Measurements from ENCODE around the gene BPHL.
"Not testable (repeated sequence)": the region's sequence is repeated elsewhere in the genome, so short reads cannot be mapped to it uniquely, and the experiment has no call there.

The BPHL gene

DNA sequence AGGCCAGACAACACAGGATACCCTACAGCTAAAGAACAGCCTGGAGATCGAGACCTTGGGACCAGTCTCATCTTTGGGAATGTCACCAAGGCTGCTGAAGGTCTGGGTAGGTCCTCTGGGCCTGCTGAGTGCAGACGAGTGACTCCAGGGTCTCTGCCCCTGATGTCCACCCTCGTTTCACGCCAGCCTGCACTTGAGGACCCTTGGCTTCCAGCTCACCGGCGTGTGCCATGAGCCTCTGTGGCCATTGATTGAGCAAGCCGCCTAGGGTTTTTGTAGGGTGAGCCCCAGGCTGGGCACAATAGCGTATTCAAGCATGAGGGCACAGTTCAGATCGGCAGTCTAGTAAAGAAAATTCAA is 4.3 kb downstream of the BPHL start:
- DNase-seq (ENCODE audit: low read depth), result no peak

DNA sequence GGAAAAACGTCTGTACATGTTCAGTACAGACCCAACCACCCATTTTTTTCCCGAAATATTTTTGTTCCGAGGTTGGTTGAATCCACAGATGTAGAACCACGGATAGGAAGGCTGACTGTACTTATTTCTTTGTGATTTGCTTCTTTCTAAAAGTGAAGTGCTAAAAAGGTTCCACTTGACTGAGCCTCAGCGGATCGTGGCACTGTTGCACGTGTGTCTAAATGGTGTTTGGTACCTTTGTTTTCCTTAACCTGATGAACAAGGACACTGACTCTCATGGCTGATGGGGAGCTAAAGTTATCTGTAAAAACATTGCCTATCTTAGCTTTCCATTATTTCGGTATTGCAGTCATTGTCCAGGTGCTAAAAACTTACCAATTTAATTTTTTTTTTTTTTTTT is 6.2 kb downstream of the BPHL start:
- DNase-seq (ENCODE audit: low read depth), result no peak

DNA sequence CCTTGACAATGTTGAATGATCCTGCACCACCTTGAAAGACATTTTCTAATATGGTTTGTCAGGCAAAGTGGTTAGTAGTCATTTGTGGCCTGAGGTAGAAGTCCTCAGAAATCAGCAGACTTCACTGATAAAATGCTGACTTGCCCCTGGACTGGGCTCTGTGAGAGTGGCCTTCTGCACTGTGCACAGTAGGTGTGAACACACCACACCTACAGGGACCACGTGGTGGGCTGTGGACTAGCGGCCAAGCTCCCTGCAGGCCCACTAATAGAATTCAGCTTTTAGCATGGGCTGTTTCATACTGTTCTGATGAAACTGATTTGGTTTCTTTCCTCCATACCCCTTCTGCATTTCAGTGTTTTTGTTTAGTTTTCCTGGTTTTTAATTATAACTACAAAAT is 7.3 kb downstream of the BPHL start:
- no peak for DNase-seq (ENCODE audit: low read depth)

- DNase-seq (ENCODE audit: low read depth), result no peak
Observed at GRCh38 chr6:3128356-3129108, 10.0 kb downstream of the BPHL start.

GRCh38 chr6:3131695-3132094 is 13.2 kb downstream of the BPHL start:
- no peak for DNase-seq (ENCODE audit: low read depth)

- no peak for DNase-seq (ENCODE audit: low read depth)
Observed at GRCh38 chr6:3133515-3133914, 15.0 kb downstream of the BPHL start.

DNA sequence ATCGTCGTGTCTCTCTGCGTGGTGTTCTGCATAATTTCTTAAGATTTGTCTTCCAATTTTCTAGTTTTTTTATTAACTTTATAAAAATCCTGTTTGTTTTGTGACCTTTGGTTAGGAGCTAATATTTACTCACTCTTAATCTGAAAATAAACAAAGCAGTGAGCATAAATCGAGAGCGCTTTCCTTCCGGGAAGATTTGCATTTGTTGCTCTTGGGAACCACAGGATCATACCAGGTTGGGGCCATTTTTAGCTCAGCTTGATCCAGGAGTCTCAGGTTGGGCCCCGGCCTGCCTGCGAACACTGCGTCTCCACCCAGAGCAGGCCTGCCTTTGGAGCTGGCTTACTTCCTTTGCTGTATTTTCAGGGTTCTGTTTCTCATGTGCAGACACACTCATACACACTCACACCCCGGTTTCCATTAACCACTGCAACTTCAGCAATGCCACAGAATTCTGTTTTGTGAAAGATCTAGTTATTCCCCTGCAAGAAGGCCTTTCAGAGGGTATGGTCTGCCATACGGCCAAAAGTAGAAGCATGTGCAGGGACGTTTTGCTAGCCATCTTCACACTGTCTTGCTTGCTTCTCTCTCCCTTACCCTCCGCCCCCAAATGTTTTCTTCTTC is 17.3 kb downstream of the BPHL start:
- DNase-seq (ENCODE audit: low read depth), result no peak

DNA sequence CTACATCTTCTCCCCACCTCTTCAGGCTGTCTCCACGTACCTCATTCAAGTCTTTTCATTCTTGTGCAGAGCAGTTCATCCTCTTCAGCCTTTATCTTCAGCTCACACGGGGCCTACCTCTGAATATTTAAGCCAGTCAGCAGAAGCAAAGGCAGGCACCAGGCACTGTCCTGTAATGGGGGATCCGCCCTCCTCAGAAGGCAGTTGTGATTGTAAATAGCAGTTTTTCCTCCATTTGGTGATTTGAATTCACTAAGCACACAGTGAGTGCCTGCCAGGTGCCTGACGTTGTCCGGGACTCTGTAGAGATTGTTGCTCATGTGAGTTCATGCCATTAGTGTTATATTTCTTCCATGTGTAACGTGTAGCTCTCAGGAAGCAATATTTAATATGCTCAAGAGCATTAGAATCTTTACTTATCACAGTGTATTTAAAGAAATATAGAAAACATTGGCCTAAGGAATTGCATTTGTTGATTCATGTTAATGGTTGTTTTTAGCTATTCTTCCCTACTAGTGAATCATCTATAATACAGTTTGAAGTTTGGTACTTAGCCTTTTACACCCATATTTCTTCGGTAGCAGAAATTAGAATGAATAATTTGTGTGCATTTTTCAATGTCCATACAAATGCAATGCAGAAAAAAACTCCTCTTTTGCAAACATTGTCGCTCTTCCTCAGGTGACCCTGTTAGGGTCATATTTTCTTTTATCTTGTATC is 17.9 kb downstream of the BPHL start:
- no peak for DNase-seq (ENCODE audit: low read depth)

DNA sequence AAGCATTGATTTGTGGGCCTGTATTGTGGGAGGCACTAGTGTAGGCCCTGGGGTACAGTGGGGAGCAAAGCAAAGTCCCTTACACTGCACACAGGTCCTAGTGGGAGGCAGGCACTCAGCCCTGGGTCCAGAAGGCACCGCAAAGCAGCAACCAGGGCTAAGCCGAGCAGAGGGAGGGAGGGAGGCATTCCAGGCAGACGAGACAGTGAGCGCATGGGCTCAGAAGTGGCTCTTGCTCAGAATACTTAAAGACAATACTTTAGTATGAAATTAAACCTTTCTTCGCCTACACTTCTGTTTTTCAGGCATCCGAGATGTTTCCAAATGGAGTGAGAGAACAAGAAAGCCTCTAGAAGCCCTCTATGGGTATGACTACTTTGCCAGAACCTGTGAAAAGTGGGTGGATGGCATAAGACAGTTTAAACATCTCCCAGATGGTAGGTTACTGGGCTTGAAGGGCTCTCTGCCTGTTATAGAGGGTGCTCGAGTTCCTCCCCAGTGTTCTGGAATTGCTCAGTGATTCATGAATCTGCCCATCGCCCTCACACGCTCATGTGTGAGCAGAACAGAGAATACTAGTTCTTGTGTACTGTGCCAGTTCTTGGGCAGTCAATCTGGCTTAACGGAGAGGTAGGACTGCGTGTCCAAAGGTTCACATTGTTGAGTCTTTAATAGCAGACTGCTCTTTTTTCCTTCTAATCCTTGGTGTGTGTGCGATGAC is 18.7 kb downstream of the BPHL start:
- DNase-seq (ENCODE audit: low read depth), result no peak

- not testable (repeated sequence) for DNase-seq (ENCODE audit: low read depth)
Observed at GRCh38 chr6:3137873-3138272, 19.4 kb downstream of the BPHL start.

DNA sequence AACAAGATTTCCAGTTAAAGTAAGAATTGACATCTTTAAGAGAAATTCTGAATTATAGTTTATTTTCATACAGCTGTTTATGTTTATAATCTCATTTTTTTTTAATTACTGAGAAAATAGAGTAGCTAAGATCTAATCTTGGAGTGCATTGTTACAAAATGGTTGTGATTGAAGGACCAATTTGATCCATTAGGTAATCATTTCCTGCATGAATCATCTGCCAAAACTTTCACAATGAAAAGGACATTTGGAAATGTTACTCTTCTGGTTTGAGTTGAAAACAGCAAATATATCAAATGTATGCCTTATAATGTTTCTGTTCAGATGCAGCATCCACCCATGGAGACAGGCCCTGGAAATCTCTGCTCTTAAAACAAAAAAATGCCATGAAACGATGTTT is 19.8 kb downstream of the BPHL start:
- no peak for DNase-seq (ENCODE audit: low read depth)

- DNase-seq (ENCODE audit: low read depth), result no peak
Observed at GRCh38 chr6:3139090-3139903, 20.8 kb downstream of the BPHL start.

DNA sequence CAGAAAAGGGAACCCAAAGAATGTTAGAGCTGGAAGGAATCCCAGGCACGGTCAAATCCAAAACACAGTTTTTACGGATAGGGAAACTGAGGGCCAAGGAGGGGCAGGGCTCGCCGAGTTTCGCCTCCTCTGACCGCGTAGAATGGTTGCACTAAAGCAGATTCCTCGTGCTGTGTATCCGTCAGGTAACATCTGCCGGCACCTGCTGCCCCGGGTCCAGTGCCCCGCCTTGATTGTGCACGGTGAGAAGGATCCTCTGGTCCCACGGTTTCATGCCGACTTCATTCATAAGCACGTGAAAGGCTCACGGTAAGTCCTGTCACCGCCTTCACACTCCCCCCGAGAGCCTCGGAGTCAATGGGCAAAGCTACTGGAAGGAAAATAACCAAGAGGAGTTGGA is 21.7 kb downstream of the BPHL start:
- DNase-seq (ENCODE audit: low read depth), result no peak

- DNase-seq (ENCODE audit: low read depth), result no peak
Observed at GRCh38 chr6:3142536-3142935, 24.0 kb downstream of the BPHL start.

- no peak for DNase-seq (ENCODE audit: low read depth)
Observed at GRCh38 chr6:3143158-3143557, 24.6 kb downstream of the BPHL start.

- no peak for DNase-seq (ENCODE audit: low read depth)
Observed at GRCh38 chr6:3144571-3144970, 26.1 kb downstream of the BPHL start.

DNA sequence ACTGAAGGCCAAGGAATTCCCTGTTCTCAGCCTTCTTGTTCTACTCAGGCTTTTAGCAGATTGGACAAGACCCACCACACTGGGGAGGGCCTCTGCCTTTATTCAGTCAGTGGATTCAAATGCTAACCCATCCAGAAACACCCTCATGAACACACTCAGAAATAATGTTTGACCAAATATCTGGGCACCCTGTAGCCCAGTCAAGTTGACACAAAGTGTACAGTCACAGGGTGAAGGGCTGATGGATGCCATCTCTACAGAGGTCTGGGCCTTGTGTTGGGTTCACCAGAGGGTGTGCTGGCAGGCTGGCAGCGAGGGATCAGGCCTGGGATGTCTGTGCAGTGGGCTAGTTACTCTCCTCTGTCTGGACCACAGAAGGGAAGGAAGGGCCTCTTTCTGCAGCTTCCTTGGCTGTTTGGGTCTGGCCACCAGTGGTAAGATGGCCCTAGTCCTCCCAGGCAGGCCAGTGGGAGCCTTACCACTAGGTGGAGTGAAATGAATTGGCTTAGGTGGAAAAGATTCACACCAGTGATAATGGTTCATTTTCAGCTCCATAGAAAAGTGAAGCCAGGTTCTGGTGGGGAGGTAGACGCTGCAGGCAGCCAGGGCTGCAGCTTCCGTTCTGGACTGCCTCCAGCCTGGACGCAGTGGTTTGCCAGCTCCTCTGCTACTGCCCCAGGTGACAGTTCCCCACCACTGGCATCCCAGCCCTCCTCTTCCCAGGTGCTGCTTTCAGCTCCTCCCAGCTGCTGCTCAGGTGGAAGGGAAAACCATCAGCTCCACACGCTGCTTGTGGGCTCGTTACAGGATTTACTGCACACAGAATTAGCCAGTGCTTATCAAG is 29.6 kb downstream of the BPHL start:
- no peak for DNase-seq (ENCODE audit: low read depth)

GRCh38 chr6:3151691-3152090 is 33.2 kb downstream of the BPHL start:
- no peak for DNase-seq (ENCODE audit: low read depth)

- no peak for DNase-seq (ENCODE audit: low read depth)
Observed at GRCh38 chr6:3152689-3153088, 34.2 kb downstream of the BPHL start.

GRCh38 chr6:3155416-3155815 is 36.9 kb downstream of the BPHL start:
- not testable (repeated sequence) for DNase-seq (ENCODE audit: low read depth)
